Lower leg skin (tissue), 4 donors: ENCODE results near the gene ADAMTS19. TPM values are rescaled to one million over a fixed set of nuclear protein-coding genes. Genes with fewer than 3 reads are reported as not detected.

Source experiments
- DNase-seq, 2 donors: peaks; one replicate each; pipeline ENCODE4 v3.0.0-alpha.2; 2019; ENCODE audit warnings: low spot score in 2 of 2
- H3K4me3 ChIP-seq: fragments of 200-600 bp; sonication (generic); 2 replicates; pipeline ENCODE4 v1.5.1; 2017; ENCODE audit warnings: mild to moderate bottlenecking, low read depth; ENCODE audit not compliant: poor library complexity, severe bottlenecking
- CTCF ChIP-seq, 3 donors: fragments of 450-650 bp; IDR thresholded peaks; one replicate each; pipeline ENCODE4 v1.5.1; 2016; ENCODE audit warnings: antibody characterized with exemption in 3 of 3, mild to moderate bottlenecking in 3 of 3, moderate library complexity in 2 of 3
- POLR2A ChIP-seq, 2 donors: fragments of 450-650 bp; IDR thresholded peaks; one replicate each; pipeline ENCODE4 v1.6.1; 2016 to 2017; ENCODE audit warnings: antibody characterized with exemption in 2 of 2, mild to moderate bottlenecking in 1 of 2, moderate library complexity in 1 of 2
- WGBS, 2 donors: methylation state at CpG; one replicate each; pipeline ENCODE4 v1.1.5; 2018; 5-methylcytosine and 5-hydroxymethylcytosine counted together
- intact Hi-C: fragments of 100-400 bp; cut with DNase I; formaldehyde crosslinking; loops from one replicate; pipeline ENCODE4 v1.15.0; 2023; ENCODE audit warnings: low total_unique reads
- total RNA-seq, 4 donors: library from RNA; depleted of rRNA; stranded (reverse); fragments of >200 nt; gene quantifications; one replicate each; pipeline ENCODE4 v1.1.0, GENCODE V29; 2016

ADAMTS19 gene
- total RNA-seq, 4 donors from 2014 or later: 0.13 TPM; not detected in 3

- 67% methylated on average over 3 of the region's 3 CpGs for WGBS, 2 donors
- H3K4me3 ChIP-seq: no peak overlapping the region
- no peak for TF ChIP-seq POLR2A (IDR thresholded peaks at IDR 0.05)
- no peak for TF ChIP-seq CTCF (IDR thresholded peaks at IDR 0.05)
- intact Hi-C loops: no loop called here
- DNase-seq: no peak
These were observed 227.8 kb downstream of the ADAMTS19 start for GRCh38 chr5:129687941-129688340.

GRCh38 chr5:129689045-129689444 is 228.9 kb downstream of the ADAMTS19 start:
- intact Hi-C loops: no loop called here
- no peak overlapping the region for H3K4me3 ChIP-seq
- DNase-seq: no peak
- TF ChIP-seq CTCF (IDR thresholded peaks at IDR 0.05) (no peak), POLR2A (IDR thresholded peaks at IDR 0.05) (no peak)

GRCh38 chr5:129691220-129691619 is 231.1 kb downstream of the ADAMTS19 start:
- no peak overlapping the region for H3K4me3 ChIP-seq
- TF ChIP-seq CTCF (IDR thresholded peaks at IDR 0.05) (no peak), POLR2A (IDR thresholded peaks at IDR 0.05) (no peak)
- no peak for DNase-seq
- intact Hi-C loops: no loop called here
- 62 to 68% methylated on average over 1 of the region's 1 CpG for WGBS, 2 donors

GRCh38 chr5:129696636-129697035 is 236.5 kb downstream of the ADAMTS19 start:
- no peak for TF ChIP-seq POLR2A (IDR thresholded peaks at IDR 0.05)
- no peak overlapping the region for H3K4me3 ChIP-seq
- no peak for DNase-seq
- intact Hi-C loops: no loop called here

GRCh38 chr5:129698661-129699060 is 238.6 kb downstream of the ADAMTS19 start:
- TF ChIP-seq POLR2A (IDR thresholded peaks at IDR 0.05) (no peak), CTCF (IDR thresholded peaks at IDR 0.05) (no peak)
- intact Hi-C loops: no loop called here

GRCh38 chr5:129716235-129716634 is 256.1 kb downstream of the ADAMTS19 start:
- 23 to 42% methylated on average over 1 of the region's 1 CpG for WGBS, 2 donors

More at GRCh38 chr5:129698661-129699060, 238.6 kb downstream of the ADAMTS19 start:
- DNase-seq: no peak
- H3K4me3 ChIP-seq: no peak overlapping the region

More at GRCh38 chr5:129716235-129716634, 256.1 kb downstream of the ADAMTS19 start:
- TF ChIP-seq CTCF (IDR thresholded peaks at IDR 0.05) (no peak), POLR2A (IDR thresholded peaks at IDR 0.05) (no peak)
- DNase-seq: no peak
- H3K4me3 ChIP-seq: no peak overlapping the region
- intact Hi-C loops: no loop called here
